Fibroblast of skin of abdomen (primary cell): Measurements from ENCODE around the gene RTN4RL1.

Source experiments
- DNase-seq: peaks from one replicate; pipeline ENCODE4 v3.0.0-alpha.2; 2013

The RTN4RL1 gene

GRCh38 chr17:1946021-1946932 lies 78.9 kb downstream of the RTN4RL1 start:
- no peak for DNase-seq

- no peak for DNase-seq
These were observed 79.5 kb downstream of the RTN4RL1 start for GRCh38 chr17:1945621-1946020.

- no peak for DNase-seq
These were observed 81.7 kb downstream of the RTN4RL1 start for GRCh38 chr17:1943436-1943831.

- no peak for DNase-seq
These were observed 82.3 kb downstream of the RTN4RL1 start for GRCh38 chr17:1942666-1943435.

- DNase-seq: no peak
These were observed 83.1 kb downstream of the RTN4RL1 start for GRCh38 chr17:1942066-1942365.

DNA sequence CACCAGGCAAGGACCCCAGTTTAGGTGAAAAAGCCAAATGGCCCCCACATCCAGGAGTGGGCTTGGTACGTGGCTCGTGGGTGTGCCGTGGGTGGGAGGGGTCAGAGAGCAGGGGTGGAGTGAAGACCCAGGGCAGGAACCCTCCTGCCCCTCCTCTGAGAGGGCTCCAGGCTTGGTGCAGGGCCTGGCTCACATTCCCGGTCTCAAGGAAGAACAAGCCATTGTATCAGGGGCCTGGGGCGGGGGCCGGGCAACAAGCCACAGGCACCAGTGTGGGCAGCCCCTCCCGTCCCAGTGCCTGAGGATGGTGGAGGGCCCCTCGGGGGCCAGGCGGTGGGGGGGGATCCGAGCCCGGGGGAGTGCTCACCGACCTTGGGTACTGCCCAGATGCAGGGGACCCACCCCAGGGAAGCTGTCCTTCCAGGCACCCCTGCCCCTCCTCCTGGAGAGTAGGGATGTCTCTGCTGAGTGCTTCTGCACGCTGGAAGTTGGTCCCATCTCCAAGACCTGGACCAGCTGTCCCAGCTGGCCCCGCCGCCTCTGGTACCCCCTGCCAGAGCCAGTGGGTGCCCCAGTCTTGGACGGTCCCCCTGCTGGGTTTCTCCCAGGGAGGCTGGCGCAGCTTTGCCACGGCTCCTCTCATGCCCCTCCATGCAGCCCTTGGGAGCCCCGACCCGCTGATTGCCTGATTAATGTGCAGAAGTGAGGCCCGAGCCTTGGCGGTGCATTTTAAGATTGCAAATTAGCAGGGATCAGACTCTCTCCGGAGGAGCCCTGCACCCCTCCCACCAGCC lies 83.7 kb downstream of the RTN4RL1 start:
- no peak for DNase-seq

DNA sequence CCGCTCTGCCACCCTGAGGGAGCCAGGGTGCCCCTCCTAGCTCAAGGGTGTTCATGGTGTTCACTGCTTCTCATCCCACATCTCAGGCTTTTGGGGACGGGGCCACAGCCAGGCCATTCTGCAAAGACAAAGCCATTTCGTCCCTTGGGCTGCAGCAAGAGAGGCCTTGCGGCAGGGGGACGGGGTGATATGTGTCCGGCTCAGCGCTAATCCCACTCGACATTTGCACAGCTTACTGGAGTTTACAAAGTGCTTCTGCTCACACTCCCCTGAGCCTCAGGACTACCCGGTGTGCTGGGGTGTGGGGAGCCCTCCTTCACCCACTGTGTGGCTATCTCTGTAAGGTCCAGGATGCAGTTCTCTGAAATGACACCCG lies 84.3 kb downstream of the RTN4RL1 start:
- DNase-seq: no peak

GRCh38 chr17:1939981-1940809 lies 84.9 kb downstream of the RTN4RL1 start:
- DNase-seq: no peak

- no peak for DNase-seq
These were observed 87.7 kb downstream of the RTN4RL1 start for GRCh38 chr17:1937461-1937860.

GRCh38 chr17:1936766-1937165 lies 88.4 kb downstream of the RTN4RL1 start:
- no peak for DNase-seq

GRCh38 chr17:1934901-1935300 lies 90.2 kb downstream of the RTN4RL1 start:
- DNase-seq: no peak

DNA sequence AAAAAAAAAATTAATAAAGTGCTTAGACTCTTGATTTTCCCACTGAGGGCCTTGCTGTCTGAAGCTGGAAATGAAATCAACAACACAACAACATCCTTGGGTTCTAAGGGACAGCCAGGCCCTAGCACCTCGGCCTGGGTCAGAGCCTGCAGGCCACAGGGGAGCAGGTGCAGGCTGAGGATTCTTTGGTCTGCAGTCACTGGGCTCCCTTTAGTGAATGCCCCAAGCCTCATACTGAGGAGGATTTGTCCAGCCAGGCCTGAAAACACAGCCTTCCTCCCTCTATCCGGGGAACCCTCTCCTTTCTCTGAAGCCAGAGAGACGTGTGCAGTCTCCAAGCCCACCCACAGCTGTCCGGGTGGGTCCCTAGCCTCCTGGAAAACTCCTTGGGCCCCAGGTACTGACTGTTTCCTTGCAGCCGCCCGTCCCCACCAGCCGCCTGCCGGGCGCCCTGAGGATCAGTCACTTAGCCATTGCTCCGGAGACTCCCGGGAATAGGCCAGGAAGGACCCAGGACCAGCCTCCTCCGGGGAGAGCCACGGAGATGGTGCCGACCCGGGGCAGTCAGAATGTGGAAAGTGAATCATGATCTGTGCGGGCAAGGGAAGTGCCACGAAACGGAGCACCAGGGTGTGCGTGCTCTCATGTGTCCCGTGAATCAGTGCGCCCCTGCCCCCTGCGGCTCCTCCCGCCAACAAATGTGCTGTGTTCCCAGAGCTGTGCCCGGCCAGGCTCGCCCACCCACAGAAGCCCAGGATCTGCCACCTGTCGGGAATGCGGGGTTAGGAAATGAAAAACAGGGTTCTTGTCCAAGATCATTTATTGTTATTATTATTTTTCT lies 91.0 kb downstream of the RTN4RL1 start:
- DNase-seq: no peak

- no peak for DNase-seq
These were observed 93.1 kb downstream of the RTN4RL1 start for GRCh38 chr17:1931844-1932579.

DNA sequence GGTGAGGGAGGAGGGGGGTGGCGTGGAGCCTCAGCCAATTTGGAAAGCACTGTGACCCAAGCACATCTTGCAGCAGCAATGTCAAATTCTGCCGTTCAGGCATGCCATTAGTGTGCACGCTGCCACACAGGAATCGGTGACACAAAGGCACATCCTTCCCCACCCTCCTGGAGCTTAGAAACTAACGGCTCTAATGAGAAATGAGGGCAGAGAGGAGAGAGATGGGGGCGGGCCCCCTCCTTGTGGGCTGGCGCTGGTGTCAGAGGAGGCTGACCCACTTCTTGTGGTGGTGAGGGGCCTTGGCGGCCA lies 94.8 kb downstream of the RTN4RL1 start:
- DNase-seq: no peak

- DNase-seq: no peak
These were observed 96.2 kb downstream of the RTN4RL1 start for GRCh38 chr17:1928976-1929375.

DNA sequence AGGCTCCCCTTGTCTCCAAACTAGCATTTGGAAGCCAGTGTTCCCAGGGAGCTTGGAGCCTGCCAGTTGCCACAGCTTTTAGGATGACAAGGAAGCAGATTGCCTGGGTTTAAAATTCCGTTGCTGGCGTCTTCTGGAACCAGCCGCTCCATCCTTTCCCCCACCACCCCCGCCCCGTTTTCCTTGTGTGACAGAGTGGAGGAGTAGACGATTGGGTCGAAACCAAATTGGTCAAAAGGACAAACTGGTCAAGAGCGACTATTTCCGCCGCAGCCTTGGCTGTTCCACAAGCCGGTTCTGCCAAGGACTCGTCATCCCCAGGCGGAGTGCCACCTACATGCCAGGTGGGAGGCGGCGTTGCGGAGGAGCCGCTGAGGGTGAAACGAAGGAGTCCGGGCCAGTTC lies 104.2 kb downstream of the RTN4RL1 start:
- no peak for DNase-seq

DNA sequence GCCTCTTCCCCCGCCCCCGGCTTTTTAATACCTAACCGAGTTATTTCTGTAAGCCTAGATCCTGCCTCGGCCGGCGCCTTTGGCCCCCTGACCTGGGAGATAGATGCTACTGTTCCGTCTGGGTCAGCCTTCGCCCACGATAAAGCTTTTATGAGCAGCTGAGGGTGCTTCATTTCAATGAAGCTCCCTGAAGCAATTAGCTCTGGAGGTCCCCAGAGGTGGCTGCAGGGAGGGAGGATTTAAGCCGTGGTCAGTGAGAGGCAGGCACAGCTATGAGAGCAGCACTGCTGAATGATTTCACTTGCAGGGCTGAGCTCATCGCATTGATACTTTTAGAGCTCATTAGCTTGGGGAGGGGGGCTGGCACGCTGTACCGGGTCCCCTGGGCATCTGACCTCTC lies 105.9 kb downstream of the RTN4RL1 start:
- DNase-seq: no peak

- no peak for DNase-seq
These were observed 106.6 kb downstream of the RTN4RL1 start for GRCh38 chr17:1918346-1919162.

- DNase-seq: no peak
These were observed 108.0 kb downstream of the RTN4RL1 start for GRCh38 chr17:1916963-1917715.
